HCT116 (cell line): ENCODE results near the gene ANKRD39. TPM values are rescaled to one million over a fixed set of nuclear protein-coding genes. Genes with fewer than 3 reads are reported as not detected.

Experiments
- ATAC-seq: fragments of 200-7000 bp; cut with Tn5 transposase; 2 replicates; pipeline ENCODE4 v1.9.1; 2020; ENCODE audit warnings: mild to moderate bottlenecking, moderate library complexity
- BruUV-seq: library from RNA; stranded (reverse); fragments of 400-500 nt; replicated peaks from 2 replicates; lab custom pipeline; 2021; lab: Mats Ljungman, UMichigan
- CTCF ChIA-PET: fragments of 300-600 bp; sonication (Branson Sonifier 250); formaldehyde crosslinking; loops from one replicate; lab custom pipeline; 2021; ENCODE audit warnings: antibody characterized with exemption; lab: Charles Lee
- POLR2A ChIA-PET: fragments of 300-600, 350-600 bp; sonication (Branson Sonifier 250); formaldehyde crosslinking; loops from one replicate; lab custom pipeline; 2021; ENCODE audit warnings: antibody characterized with exemption; lab: Charles Lee
- RAD21 ChIA-PET, 2 experiments: fragments of 300-600 bp; sonication (Branson Sonifier 250); formaldehyde crosslinking; loops; one replicate each; lab custom pipeline; 2023; ENCODE audit warnings: low total read pairs in 2 of 2; ENCODE audit not compliant: uncharacterized antibody in 2 of 2, unreplicated experiment in 2 of 2, low non-redundant PET in 1 of 2; lab: Charles Lee
- DNase-seq: peaks from one replicate; pipeline ENCODE4 v3.0.0-alpha.2; 2010; ENCODE audit warnings: low read depth, low spot score
- H2AFZ ChIP-seq: fragments of 200-600 bp; shearing (Covaris generic), sonication (generic); 2 replicates; pipeline ENCODE4 v1.6.1; 2017; ENCODE audit warnings: low read depth, mixed run types, mixed read lengths, antibody characterized with exemption, low read length; ENCODE audit not compliant: poor library complexity, severe bottlenecking
- H3K27ac ChIP-seq: 2 replicates; pipeline ENCODE4 v1.5.1; 2012; ENCODE audit warnings: low read depth, low read length
- H3K27me3 ChIP-seq: fragments of 200-600 bp; sonication (generic); 2 replicates; pipeline ENCODE4 v1.6.1; 2016; ENCODE audit warnings: mixed run types, low read length, mixed read lengths; ENCODE audit not compliant: insufficient read depth
- H3K36me3 ChIP-seq, 2 experiments: fragments of 200-500 bp in 1 of 2; fragments of 200-600 bp in 1 of 2; sonication (Bioruptor generic) in 1 of 2; sonication (generic) in 1 of 2; 2 replicates each; pipeline versions ENCODE4 v1.5.1 to v1.6.1; 2014 to 2016; ENCODE audit warnings: low read length in 2 of 2, inconsistent platforms in 1 of 2, mixed read lengths in 1 of 2, mixed run types in 1 of 2; ENCODE audit not compliant: insufficient read depth in 2 of 2, control insufficient read depth in 1 of 2
- H3K4me1 ChIP-seq, 2 experiments: fragments of 200-600 bp in 1 of 2; sonication (generic) in 1 of 2; 2 replicates each; pipeline versions ENCODE4 v1.5.1 to v1.6.1; 2012 to 2017; ENCODE audit warnings: low read length in 2 of 2, inconsistent platforms in 1 of 2, mild to moderate bottlenecking in 1 of 2, mixed read lengths in 1 of 2, mixed run types in 1 of 2, moderate library complexity in 1 of 2; ENCODE audit not compliant: insufficient read depth in 2 of 2, control insufficient read depth in 1 of 2
- H3K4me2 ChIP-seq: fragments of 200-600 bp; sonication (generic); 2 replicates; pipeline ENCODE4 v1.6.1; 2017; ENCODE audit warnings: mixed run types, low read length, mixed read lengths
- H3K4me3 ChIP-seq, 2 experiments: fragments of 200-600 bp in 1 of 2; sonication (generic) in 1 of 2; replicated peaks in 1 of 2; 2 replicates each; pipeline ENCODE4 v1.5.1; 2011 to 2016; ENCODE audit warnings: low read length in 2 of 2, control low read depth in 1 of 2, low read depth in 1 of 2, mild to moderate bottlenecking in 1 of 2, mixed read lengths in 1 of 2, mixed run types in 1 of 2
- H3K79me2 ChIP-seq: fragments of 200-600 bp; sonication (generic); 2 replicates; pipeline ENCODE4 v1.6.1; 2017; ENCODE audit warnings: mild to moderate bottlenecking, mixed run types, low read length, moderate library complexity, mixed read lengths; ENCODE audit not compliant: insufficient read depth
- H3K9ac ChIP-seq: fragments of 200-600 bp; sonication (generic); 2 replicates; pipeline ENCODE4 v1.6.1; 2016; ENCODE audit warnings: low read length, mixed read lengths
- H3K9me2 ChIP-seq: fragments of 200-600 bp; sonication (generic), shearing (Covaris generic); 2 replicates; pipeline ENCODE4 v1.6.1; 2017; ENCODE audit warnings: mixed run types, mild to moderate bottlenecking, moderate library complexity; ENCODE audit not compliant: insufficient read depth
- H3K9me3 ChIP-seq, 2 experiments: fragments of 200-500 bp in 1 of 2; fragments of 200-600 bp in 1 of 2; sonication (Bioruptor generic) in 1 of 2; sonication (generic) in 1 of 2; 2 replicates each; pipeline ENCODE4 v1.6.1; 2014 to 2017; ENCODE audit warnings: low read length in 2 of 2, mixed read lengths in 2 of 2, inconsistent platforms in 1 of 2, low read depth in 1 of 2, mild to moderate bottlenecking in 1 of 2, mixed run types in 1 of 2, moderate library complexity in 1 of 2; ENCODE audit not compliant: control insufficient read depth in 1 of 2, insufficient read depth in 1 of 2
- H4K20me1 ChIP-seq: fragments of 200-600 bp; sonication (generic), shearing (Covaris generic); 2 replicates; pipeline ENCODE4 v1.6.1; 2017; ENCODE audit warnings: mixed run types, mild to moderate bottlenecking, moderate library complexity; ENCODE audit not compliant: insufficient read depth
- ATF3 ChIP-seq: IDR thresholded peaks from 2 replicates; pipeline ENCODE4 v1.6.1; 2012
- CBX3 ChIP-seq: IDR thresholded peaks from 2 replicates; pipeline ENCODE4 v1.6.1; 2012; ENCODE audit warnings: low read depth
- CEBPB ChIP-seq: IDR thresholded peaks from 2 replicates; pipeline ENCODE4 v1.6.1; 2012; ENCODE audit warnings: low read depth
- EGR1 ChIP-seq: IDR thresholded peaks from 2 replicates; pipeline ENCODE4 v1.6.1; 2012; ENCODE audit warnings: low read depth
- ELF1 ChIP-seq: IDR thresholded peaks from 2 replicates; pipeline ENCODE4 v1.6.1; 2012; ENCODE audit warnings: low read depth, borderline replicate concordance
- EZH2 ChIP-seq: fragments of 200-600 bp; sonication (generic); IDR thresholded peaks from 2 replicates; pipeline ENCODE4 v1.6.1; 2017; ENCODE audit warnings: antibody characterized with exemption, mixed run types
- EZH2phosphoT487 ChIP-seq: fragments of 200-600 bp; IDR thresholded peaks from 2 replicates; pipeline ENCODE4 v1.6.1; 2018; ENCODE audit warnings: antibody characterized with exemption, borderline replicate concordance
- FOSL1 ChIP-seq: IDR thresholded peaks from 2 replicates; pipeline ENCODE4 v1.6.1; 2012; ENCODE audit warnings: low read depth
- JUND ChIP-seq: IDR thresholded peaks from 2 replicates; pipeline ENCODE4 v1.6.1; 2012
- MAX ChIP-seq: IDR thresholded peaks from 2 replicates; pipeline ENCODE4 v1.6.1; 2012
- POLR2A ChIP-seq: IDR thresholded peaks from 2 replicates; pipeline ENCODE4 v1.7.0; 2011; ENCODE audit warnings: borderline replicate concordance; ENCODE audit not compliant: insufficient read depth, insufficient read length; ENCODE audit errors: extremely low read depth
- POLR2AphosphoS5 ChIP-seq: IDR thresholded peaks from 2 replicates; pipeline ENCODE4 v1.6.1; 2011; ENCODE audit warnings: mild to moderate bottlenecking, low read depth, low read length, moderate library complexity
- RAD21 ChIP-seq: IDR thresholded peaks from 2 replicates; pipeline ENCODE4 v1.6.1; 2012; ENCODE audit warnings: low read depth, mild to moderate bottlenecking
- REST ChIP-seq: IDR thresholded peaks from 2 replicates; pipeline ENCODE4 v1.6.1; 2012; ENCODE audit warnings: low read depth
- SIN3A ChIP-seq: IDR thresholded peaks from 2 replicates; pipeline ENCODE4 v1.6.1; 2012; ENCODE audit warnings: low read depth
- SP1 ChIP-seq: IDR thresholded peaks from 2 replicates; pipeline ENCODE4 v1.6.1; 2012; ENCODE audit warnings: low read depth
- SRF ChIP-seq: IDR thresholded peaks from 2 replicates; pipeline ENCODE4 v1.6.1; 2012; ENCODE audit warnings: low read depth
- TCF7L2 ChIP-seq: IDR thresholded peaks from 2 replicates; pipeline ENCODE4 v1.7.0; 2011; ENCODE audit warnings: borderline replicate concordance, inconsistent platforms; ENCODE audit not compliant: insufficient read depth, insufficient read length; ENCODE audit errors: extremely low read depth
- YY1 ChIP-seq: IDR thresholded peaks from 2 replicates; pipeline ENCODE4 v1.6.1; 2011; ENCODE audit warnings: low read length, low read depth, moderate library complexity, mild to moderate bottlenecking; ENCODE audit not compliant: insufficient replicate concordance; ENCODE audit errors: extremely low read depth
- ZBTB33 ChIP-seq: IDR thresholded peaks from 2 replicates; pipeline ENCODE4 v1.6.1; 2011; ENCODE audit warnings: mild to moderate bottlenecking, low read length, moderate library complexity; ENCODE audit not compliant: insufficient replicate concordance; ENCODE audit errors: extremely low read depth
- ZFX ChIP-seq: fragments of 450-650 bp; IDR thresholded peaks from 2 replicates; pipeline ENCODE4 v1.6.1; 2017
- ZNF274 ChIP-seq: fragments of 200-500 bp; sonication (Bioruptor generic); IDR thresholded peaks from 2 replicates; pipeline ENCODE4 v1.6.1; 2014; ENCODE audit warnings: mild to moderate bottlenecking, low read depth, low read length, inconsistent platforms
- intact Hi-C: fragments of 100-400 bp; cut with micrococcal nuclease; formaldehyde crosslinking; loops from 2 replicates; pipeline ENCODE4 v1.10.0; 2022
- total RNA-seq: library from RNA; stranded (reverse); gene quantifications from one replicate; pipeline ENCODE4 v1.2.1, GENCODE V29; 2021; ENCODE audit not compliant: unreplicated experiment

ANKRD39 gene
- total RNA-seq, 1 experiment from 2014 or later = 24.2 TPM

GRCh38 chr2:96816127-96816835, 41.5 kb downstream of the ANKRD39 start, which contains the start of gene CNNM3:
CNNM3 (plus strand) TSS chr2:96816268; CDS start chr2:96816278, 10 bp downstream.
- ChIA-PET CTCF (interaction anchor here (0.5 to 1.7 kb wide), 9 partner anchors 9 to 494 kb away, joined by 3 to 8 read pairs (median 3); partner anchors contain the start of genes ANKRD36 and ANKRD39), POLR2A (interaction anchor here (0.6 to 1.1 kb wide), 6 partner anchors 10 to 192 kb away, joined by 3 to 4 read pairs (median 3); no protein-coding TSS in a partner anchor), RAD21 (interaction anchor here in 1 of 2 experiments (0.6 kb wide), 1 partner anchor 135 kb away, joined by 3 read pairs; no protein-coding TSS in a partner anchor)
- Histone ChIP-seq H2AFZ (peak within 1 kb of the TSS; percentile 35), H3K4me3 (peak within 1 kb of the TSS; percentile 67 to 79), H3K9ac (peak within 1 kb of the TSS; percentile 75), H3K9me2 (no peaks in the 10 kb centered on the region), H3K27ac (peak within 1 kb of the TSS; percentile 91), H3K79me2 (peaks cover 43% of the 10 kb centered on the region), H3K4me1 (peaks cover 11 to 21% of the 10 kb centered on the region in 2 experiments), H3K36me3 (peaks cover 0 to 9% of the 10 kb centered on the region in 2 experiments; a peak in 1 of 4 replicates), H4K20me1 (no peaks in the 10 kb centered on the region), H3K4me2 (peak within 1 kb of the TSS; percentile 97), H3K9me3 (no peaks in the 10 kb centered on the region), H3K27me3 (no peaks in the 10 kb centered on the region)
- intact Hi-C loops = loop anchor here (2.0 kb wide), 1 partner anchor 53 kb away; no protein-coding TSS in a partner anchor
- ATAC-seq (peak; percentile 94), DNase-seq (peak; percentile 71)
- no TSS peak for BruUV-seq
- TF ChIP-seq MAX (no peak), ELF1 (no peak), SP1 (peak; percentile 86), YY1 (peak; percentile 83), ATF3 (no peak), CEBPB (no peak), RAD21 (no peak), POLR2AphosphoS5 (peak; percentile 78), POLR2A (peak; percentile 45), EZH2phosphoT487 (no peak), SRF (no peak), SIN3A (0 out of 2 replicates have a peak, but pooled peaks have one; percentile 42), EGR1 (peak; percentile 66; the same call in 1 of the 2 replicates), CBX3 (no peak), REST (no peak), ZNF274 (no peak), TCF7L2 (no peak), FOSL1 (no peak), ZFX (peak; percentile 86; the same call in 1 of the 2 replicates), ZBTB33 (no peak), JUND (no peak), EZH2 (no peak)
